IMR-90 (cell line): ENCODE data around the gene FAM83G.

Source experiments
- BHLHE40 ChIP-seq: fragments of 150-350 bp; IDR thresholded peaks from 2 replicates; pipeline ENCODE4 v1.6.1; 2016; ENCODE audit warnings: mild to moderate bottlenecking, low read depth, low read length
- CEBPB ChIP-seq: IDR thresholded peaks from 2 replicates; pipeline ENCODE4 v1.6.1; 2012; ENCODE audit warnings: low read depth, low read length, improper control_type of control experiment
- CHD1 ChIP-seq: IDR thresholded peaks from 2 replicates; pipeline ENCODE4 v1.6.1; 2012; ENCODE audit warnings: low read depth, low read length, improper control_type of control experiment
- FOS ChIP-seq: fragments of 150-350 bp; IDR thresholded peaks from 2 replicates; pipeline ENCODE4 v1.6.1; 2016; ENCODE audit warnings: low read depth, low read length
- MAFK ChIP-seq: IDR thresholded peaks from 2 replicates; pipeline ENCODE4 v1.6.1; 2012; ENCODE audit warnings: low read depth, low read length, improper control_type of control experiment
- MXI1 ChIP-seq: IDR thresholded peaks from 2 replicates; pipeline ENCODE4 v1.6.1; 2012; ENCODE audit warnings: low read depth, mild to moderate bottlenecking, low read length, moderate library complexity, borderline replicate concordance
- POLR2A ChIP-seq: IDR thresholded peaks from 2 replicates; pipeline ENCODE4 v1.6.1; 2012; ENCODE audit warnings: mild to moderate bottlenecking, low read depth, low read length
- RAD21 ChIP-seq: IDR thresholded peaks from 2 replicates; pipeline ENCODE4 v1.6.1; 2012; ENCODE audit warnings: low read length, improper control_type of control experiment
- RCOR1 ChIP-seq: IDR thresholded peaks from 2 replicates; pipeline ENCODE4 v1.6.1; 2012; ENCODE audit warnings: mild to moderate bottlenecking, low read length, improper control_type of control experiment; ENCODE audit not compliant: insufficient replicate concordance
- RFX5 ChIP-seq: IDR thresholded peaks from 2 replicates; pipeline ENCODE4 v1.8.0; 2012; ENCODE audit warnings: low read depth, mild to moderate bottlenecking, low read length, moderate library complexity
- SMC3 ChIP-seq: fragments of 150-350 bp; IDR thresholded peaks from 2 replicates; pipeline ENCODE4 v1.6.1; 2016; ENCODE audit warnings: low read depth, mild to moderate bottlenecking, antibody characterized with exemption, low read length, moderate library complexity
- TF ChIP-seq, protein P1 (sequence below): conservative IDR thresholded peaks from 2 replicates; pipeline ENCODE4 v1.5.1; 2012; ENCODE audit warnings: mild to moderate bottlenecking, low read depth, low read length, improper control_type of control experiment
- TF ChIP-seq, protein P2 (sequence below): fragments of 150-350 bp; IDR thresholded peaks from 2 replicates; pipeline ENCODE4 v1.6.1; 2017; ENCODE audit warnings: mild to moderate bottlenecking, antibody characterized with exemption, low read length, low read depth
- TF ChIP-seq, protein P3 (sequence below): fragments of 150-350 bp; IDR thresholded peaks from 2 replicates; pipeline ENCODE4 v1.6.1; 2016; ENCODE audit warnings: low read depth, mild to moderate bottlenecking, low read length, moderate library complexity, borderline replicate concordance

DNA sequence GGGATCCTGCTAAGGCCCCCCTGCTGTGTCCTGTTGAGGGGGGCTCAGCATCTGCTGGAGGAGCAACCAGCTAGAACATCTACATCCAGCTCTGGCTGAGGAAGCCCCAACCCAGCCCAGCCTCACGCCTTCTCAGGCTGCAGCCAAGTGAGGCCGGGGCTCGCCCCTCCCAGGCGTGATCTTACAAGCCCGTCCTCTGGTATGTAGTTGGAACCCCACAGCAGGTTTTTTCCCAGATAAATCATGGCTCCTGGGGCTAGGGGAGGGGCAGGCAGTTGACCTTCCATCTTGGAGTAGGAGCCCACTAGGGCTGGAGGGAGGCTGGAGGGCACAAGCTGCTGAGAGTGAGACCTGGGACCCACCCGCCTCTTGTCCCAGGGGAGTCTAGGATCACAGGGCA, 4.7 kb downstream of the FAM83G start:
- TF ChIP-seq, protein P1, sequence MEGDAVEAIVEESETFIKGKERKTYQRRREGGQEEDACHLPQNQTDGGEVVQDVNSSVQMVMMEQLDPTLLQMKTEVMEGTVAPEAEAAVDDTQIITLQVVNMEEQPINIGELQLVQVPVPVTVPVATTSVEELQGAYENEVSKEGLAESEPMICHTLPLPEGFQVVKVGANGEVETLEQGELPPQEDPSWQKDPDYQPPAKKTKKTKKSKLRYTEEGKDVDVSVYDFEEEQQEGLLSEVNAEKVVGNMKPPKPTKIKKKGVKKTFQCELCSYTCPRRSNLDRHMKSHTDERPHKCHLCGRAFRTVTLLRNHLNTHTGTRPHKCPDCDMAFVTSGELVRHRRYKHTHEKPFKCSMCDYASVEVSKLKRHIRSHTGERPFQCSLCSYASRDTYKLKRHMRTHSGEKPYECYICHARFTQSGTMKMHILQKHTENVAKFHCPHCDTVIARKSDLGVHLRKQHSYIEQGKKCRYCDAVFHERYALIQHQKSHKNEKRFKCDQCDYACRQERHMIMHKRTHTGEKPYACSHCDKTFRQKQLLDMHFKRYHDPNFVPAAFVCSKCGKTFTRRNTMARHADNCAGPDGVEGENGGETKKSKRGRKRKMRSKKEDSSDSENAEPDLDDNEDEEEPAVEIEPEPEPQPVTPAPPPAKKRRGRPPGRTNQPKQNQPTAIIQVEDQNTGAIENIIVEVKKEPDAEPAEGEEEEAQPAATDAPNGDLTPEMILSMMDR = no peak
- TF ChIP-seq, protein P2, sequence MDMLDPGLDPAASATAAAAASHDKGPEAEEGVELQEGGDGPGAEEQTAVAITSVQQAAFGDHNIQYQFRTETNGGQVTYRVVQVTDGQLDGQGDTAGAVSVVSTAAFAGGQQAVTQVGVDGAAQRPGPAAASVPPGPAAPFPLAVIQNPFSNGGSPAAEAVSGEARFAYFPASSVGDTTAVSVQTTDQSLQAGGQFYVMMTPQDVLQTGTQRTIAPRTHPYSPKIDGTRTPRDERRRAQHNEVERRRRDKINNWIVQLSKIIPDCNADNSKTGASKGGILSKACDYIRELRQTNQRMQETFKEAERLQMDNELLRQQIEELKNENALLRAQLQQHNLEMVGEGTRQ = no peak
- TF ChIP-seq RAD21 = no peak
- TF ChIP-seq POLR2A = no peak
- TF ChIP-seq RFX5 = no peak
- no peak for TF ChIP-seq CEBPB
- no peak for TF ChIP-seq CHD1
- TF ChIP-seq FOS = no peak
- no peak for TF ChIP-seq MAFK
- TF ChIP-seq, protein P3, sequence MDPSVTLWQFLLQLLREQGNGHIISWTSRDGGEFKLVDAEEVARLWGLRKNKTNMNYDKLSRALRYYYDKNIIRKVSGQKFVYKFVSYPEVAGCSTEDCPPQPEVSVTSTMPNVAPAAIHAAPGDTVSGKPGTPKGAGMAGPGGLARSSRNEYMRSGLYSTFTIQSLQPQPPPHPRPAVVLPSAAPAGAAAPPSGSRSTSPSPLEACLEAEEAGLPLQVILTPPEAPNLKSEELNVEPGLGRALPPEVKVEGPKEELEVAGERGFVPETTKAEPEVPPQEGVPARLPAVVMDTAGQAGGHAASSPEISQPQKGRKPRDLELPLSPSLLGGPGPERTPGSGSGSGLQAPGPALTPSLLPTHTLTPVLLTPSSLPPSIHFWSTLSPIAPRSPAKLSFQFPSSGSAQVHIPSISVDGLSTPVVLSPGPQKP = no peak
- no peak for TF ChIP-seq MXI1
- TF ChIP-seq RCOR1 = no peak
- no peak for TF ChIP-seq BHLHE40
- no peak for TF ChIP-seq SMC3
